Renal pelvis (tissue), 12 donors: ENCODE measurements around the gene NDUFS4. TPM values are rescaled to one million over a fixed set of nuclear protein-coding genes. Genes with fewer than 3 reads are reported as not detected.
"Not testable (repeated sequence)": the region's sequence is repeated elsewhere in the genome, so short reads cannot be mapped to it uniquely, and the experiment has no call there.

Experiments used
- DNase-seq: peaks from one replicate; pipeline ENCODE4 v3.0.0-alpha.2; 2013
- long read RNA-seq, 16 experiments: transcript quantifications; one replicate each; lab custom pipeline, GENCODE V29; 2026
- polyA plus RNA-seq, 3 donors: library from polyadenylated mRNA; unstranded; fragments of 120-200 nt; gene quantifications; one replicate each; pipeline ENCODE4 v1.2.1, GENCODE V29; 2013; ENCODE audit not compliant: insufficient read length in 3 of 3

Gene NDUFS4
- 100 to 1,000 TPM; 118 to 145 (median 124) TPM for polyA plus RNA-seq
- long read RNA-seq, donor 1, transcript NDUFS4-201 (5 exons, 675 nt), result major isoform, 126 of 130 reads
- long read RNA-seq, donor 1, partial matches to known transcripts, result 0 of 130 reads
- long read RNA-seq, donor 1, other reads (novel, unspliced or antisense), result 0 of 130 reads
- long read RNA-seq, donor 2, transcript NDUFS4-201 (5 exons, 675 nt), result major isoform, 148 of 165 reads
- long read RNA-seq, donor 2, partial matches to known transcripts, result 11 of 165 reads
- long read RNA-seq, donor 2, other reads (novel, unspliced or antisense), result 0 of 165 reads
- long read RNA-seq, donor 3, transcript NDUFS4-201 (5 exons, 675 nt), result major isoform, 119 of 138 reads
- long read RNA-seq, donor 3, partial matches to known transcripts, result 13 of 138 reads
- long read RNA-seq, donor 3, other reads (novel, unspliced or antisense), result 0 of 138 reads
- long read RNA-seq, donor 4, transcript NDUFS4-201 (5 exons, 675 nt), result major isoform, 133 of 156 reads
- long read RNA-seq, donor 4, partial matches to known transcripts, result 19 of 156 reads
- long read RNA-seq, donor 4, other reads (novel, unspliced or antisense), result 0 of 156 reads
- long read RNA-seq, donor 5, transcript NDUFS4-201 (5 exons, 675 nt), result major isoform, 74 of 74 reads
- long read RNA-seq, donor 5, partial matches to known transcripts, result 0 of 74 reads
- long read RNA-seq, donor 5, other reads (novel, unspliced or antisense), result 0 of 74 reads
- long read RNA-seq, donor 6, transcript NDUFS4-201 (5 exons, 675 nt), result major isoform, 87 of 123 reads
- long read RNA-seq, donor 6, partial matches to known transcripts, result 32 of 123 reads
- long read RNA-seq, donor 6, other reads (novel, unspliced or antisense), result 0 of 123 reads
- long read RNA-seq, donor 7, transcript NDUFS4-201 (5 exons, 675 nt), result major isoform, 105 of 124 reads
- long read RNA-seq, donor 7, transcript NDUFS4-203 (4 exons, 559 nt), result minor isoform, 5 of 124 reads
- long read RNA-seq, donor 7, partial matches to known transcripts, result 11 of 124 reads
- long read RNA-seq, donor 7, other reads (novel, unspliced or antisense), result 0 of 124 reads
- long read RNA-seq, donor 8, transcript NDUFS4-201 (5 exons, 675 nt), result major isoform, 57 of 59 reads
- long read RNA-seq, donor 8, partial matches to known transcripts, result 0 of 59 reads
- long read RNA-seq, donor 8, other reads (novel, unspliced or antisense), result 0 of 59 reads
- long read RNA-seq, donor 9, transcript NDUFS4-201 (5 exons, 675 nt), result major isoform, 141 of 179 reads
- long read RNA-seq, donor 9, partial matches to known transcripts, result 31 of 179 reads
- long read RNA-seq, donor 9, other reads (novel, unspliced or antisense), result 0 of 179 reads
- long read RNA-seq, donor 10, transcript NDUFS4-201 (5 exons, 675 nt), result major isoform, 95 of 123 reads
- long read RNA-seq, donor 10, partial matches to known transcripts, result 19 of 123 reads
- long read RNA-seq, donor 10, other reads (novel, unspliced or antisense), result 5 of 123 reads
- long read RNA-seq, donor 11, transcript NDUFS4-201 (5 exons, 675 nt), result major isoform, 64 of 72 reads
- long read RNA-seq, donor 11, partial matches to known transcripts, result 7 of 72 reads
- long read RNA-seq, donor 11, other reads (novel, unspliced or antisense), result 0 of 72 reads
- long read RNA-seq, donor 12, transcript NDUFS4-201 (5 exons, 675 nt), result major isoform, 146 of 185 reads
- long read RNA-seq, donor 12, partial matches to known transcripts, result 34 of 185 reads
- long read RNA-seq, donor 12, other reads (novel, unspliced or antisense), result 0 of 185 reads
- long read RNA-seq, donor 13, transcript NDUFS4-201 (5 exons, 675 nt), result major isoform, 65 of 85 reads
- long read RNA-seq, donor 13, partial matches to known transcripts, result 19 of 85 reads
- long read RNA-seq, donor 13, other reads (novel, unspliced or antisense), result 0 of 85 reads
- long read RNA-seq, donor 14, transcript NDUFS4-201 (5 exons, 675 nt), result major isoform, 172 of 237 reads
- long read RNA-seq, donor 14, transcript NDUFS4-203 (4 exons, 559 nt), result minor isoform, 5 of 237 reads
- long read RNA-seq, donor 14, partial matches to known transcripts, result 53 of 237 reads
- long read RNA-seq, donor 14, other reads (novel, unspliced or antisense), result 5 of 237 reads
- long read RNA-seq, donor 15, transcript NDUFS4-204 (6 exons, 833 nt), result minor isoform, 7 of 183 reads
- long read RNA-seq, donor 15, transcript NDUFS4-201 (5 exons, 675 nt), result major isoform, 148 of 183 reads
- long read RNA-seq, donor 15, partial matches to known transcripts, result 25 of 183 reads
- long read RNA-seq, donor 15, other reads (novel, unspliced or antisense), result 0 of 183 reads
- long read RNA-seq, donor 16, transcript NDUFS4-201 (5 exons, 675 nt), result major isoform, 137 of 169 reads
- long read RNA-seq, donor 16, partial matches to known transcripts, result 31 of 169 reads
- long read RNA-seq, donor 16, other reads (novel, unspliced or antisense), result 0 of 169 reads

DNA sequence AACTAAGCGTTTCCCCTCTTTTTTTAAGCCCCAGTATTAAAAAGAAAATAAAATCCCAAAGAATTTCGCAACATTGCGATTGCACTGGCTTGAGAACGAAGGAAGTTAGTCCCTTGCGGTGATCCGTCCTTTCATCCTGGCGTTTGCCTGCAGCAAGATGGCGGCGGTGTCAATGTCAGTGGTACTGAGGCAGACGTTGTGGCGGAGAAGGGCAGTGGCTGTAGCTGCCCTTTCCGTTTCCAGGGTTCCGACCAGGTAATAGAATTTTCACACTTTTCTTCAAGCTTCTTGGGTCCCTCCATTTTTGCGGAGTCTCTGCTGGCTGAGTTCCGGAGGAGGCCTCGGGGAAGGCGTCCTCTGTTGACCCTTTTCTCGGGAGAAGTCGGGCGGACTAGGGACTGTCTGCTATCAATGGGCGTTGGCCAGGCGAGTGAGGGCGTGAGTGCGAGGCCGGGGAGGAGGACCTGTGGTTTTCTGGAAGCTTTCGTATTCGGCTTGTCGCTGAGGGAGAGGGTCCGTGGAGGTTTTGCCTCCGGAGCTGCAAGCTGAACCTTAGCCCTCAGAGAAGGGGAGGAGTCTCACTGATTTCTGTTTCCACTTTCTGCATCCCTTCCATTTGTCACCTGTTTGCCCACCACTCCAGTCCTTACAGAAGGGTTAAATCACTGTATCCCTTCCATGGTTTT, at the start of gene NDUFS4:
Gene NDUFS4 (plus strand): TSS at position 134 of the 686 bp plus-strand sequence. CDS start 24 bp downstream, at position 158.
- peak; percentile 92 for DNase-seq

DNA sequence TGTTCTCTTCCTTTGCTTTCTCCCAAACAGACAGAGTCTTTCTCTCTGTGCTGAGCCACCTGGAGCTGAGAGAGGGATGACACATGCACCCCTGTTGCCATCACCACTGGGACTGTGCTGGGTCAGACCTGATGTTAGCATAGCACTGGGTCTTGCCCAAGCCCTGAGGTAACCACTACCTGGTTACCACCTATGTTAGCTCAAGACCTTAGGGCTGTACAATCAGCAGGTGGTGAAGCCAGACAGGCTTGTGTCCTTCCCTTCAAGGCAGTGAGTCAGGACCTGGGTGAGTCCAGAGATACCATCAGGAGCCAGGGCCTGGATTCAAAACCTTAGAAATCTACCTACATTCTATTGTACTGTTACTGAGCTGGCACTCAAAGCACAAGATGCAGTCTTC, 47.9 kb upstream of the NDUFS4 start:
- DNase-seq, result no peak

DNA sequence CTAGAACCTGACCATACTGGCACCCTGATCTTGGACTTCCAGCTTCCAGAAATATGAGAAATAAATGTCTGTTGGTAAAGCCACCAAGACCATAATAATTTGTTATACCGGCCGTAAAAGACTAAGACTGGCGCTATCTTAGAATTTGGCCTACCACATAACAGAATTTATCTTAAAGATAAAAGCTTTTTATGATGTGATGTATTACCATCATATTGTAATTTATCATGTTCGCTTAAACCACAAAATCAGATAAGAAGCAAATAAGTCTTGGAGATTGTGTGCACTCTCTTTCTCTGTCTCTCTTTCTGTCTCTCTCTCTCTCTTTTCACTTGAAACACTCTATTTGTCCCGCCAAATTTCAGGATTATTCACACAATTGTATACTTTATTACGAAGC, 44.5 kb upstream of the NDUFS4 start:
- DNase-seq, result no peak

DNA sequence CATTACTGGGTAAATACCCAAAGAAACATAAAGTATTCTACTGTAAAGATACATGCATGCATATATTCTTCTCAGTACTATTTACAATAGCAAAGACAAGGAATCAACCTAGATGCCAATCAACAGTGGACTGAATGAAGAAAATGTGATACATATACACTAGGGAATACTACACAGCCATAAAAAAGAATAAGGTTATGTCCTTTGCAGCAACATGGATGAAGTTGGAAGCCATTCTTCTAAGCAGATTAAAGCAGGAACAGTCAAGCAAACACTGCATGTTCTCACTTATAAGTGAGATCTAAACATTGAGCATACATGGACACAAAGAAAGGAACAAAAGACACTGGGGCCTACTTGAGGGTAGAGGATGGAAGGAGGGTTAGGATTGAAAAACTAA, 39.6 kb upstream of the NDUFS4 start:
- no peak for DNase-seq

DNA sequence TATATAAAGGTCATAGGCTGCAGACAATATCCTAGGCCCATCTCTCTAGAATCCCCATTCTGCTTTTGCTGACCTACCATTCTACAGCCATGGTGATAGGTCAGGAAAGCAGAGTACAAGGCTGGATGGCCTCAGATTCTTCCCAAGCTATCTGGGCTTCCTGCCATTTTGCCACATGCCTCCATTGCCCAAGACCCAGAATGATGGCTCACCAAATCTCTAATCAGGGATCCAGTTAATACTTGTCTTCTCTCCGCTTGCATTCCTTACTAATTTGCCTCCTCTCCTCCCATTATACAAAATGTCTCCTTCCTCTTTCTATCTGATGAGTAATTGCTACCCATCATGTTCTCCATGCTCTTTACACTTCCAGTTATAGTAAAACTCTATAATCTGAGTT, 22.7 kb upstream of the NDUFS4 start:
- DNase-seq, result no peak

DNA sequence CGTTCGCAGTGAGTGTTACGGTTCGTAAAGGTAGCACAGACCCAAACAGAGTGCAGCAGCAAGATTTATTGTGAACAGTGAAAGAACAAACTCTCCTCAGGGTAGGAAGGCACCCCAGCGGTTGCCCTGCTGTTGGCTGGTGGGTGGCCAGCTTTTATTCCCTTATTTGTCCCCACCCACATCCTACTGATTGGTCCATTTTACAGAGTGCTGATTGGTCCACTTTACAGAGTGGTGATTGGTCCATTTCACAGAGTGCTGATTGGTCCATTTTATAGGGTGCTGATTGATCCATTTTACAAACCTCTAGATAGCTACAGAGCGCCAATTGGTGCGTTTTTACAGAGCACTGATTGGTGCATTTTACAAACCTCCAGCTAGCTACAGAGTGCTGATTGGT, 19.7 kb upstream of the NDUFS4 start:
- not testable (repeated sequence) for DNase-seq

DNA sequence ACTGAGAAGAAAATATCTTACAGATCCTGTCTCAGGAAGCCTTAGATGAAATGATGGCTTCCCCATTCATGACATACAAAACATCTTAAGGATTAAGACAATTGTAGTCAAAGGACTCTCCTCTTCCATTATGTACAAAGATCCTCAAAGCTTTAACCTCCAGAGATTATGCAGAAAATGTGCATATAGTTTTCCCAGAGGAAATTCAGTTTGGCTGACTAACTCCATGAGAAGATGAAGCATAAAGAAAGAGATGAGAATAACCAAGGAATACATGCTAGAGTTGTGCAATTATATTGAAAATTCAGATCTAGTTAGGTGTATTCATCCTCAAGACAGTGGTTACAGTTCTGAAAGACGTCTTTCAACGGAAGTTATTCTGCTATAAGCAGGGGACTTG, 18.6 kb upstream of the NDUFS4 start:
- DNase-seq, result no peak

DNA sequence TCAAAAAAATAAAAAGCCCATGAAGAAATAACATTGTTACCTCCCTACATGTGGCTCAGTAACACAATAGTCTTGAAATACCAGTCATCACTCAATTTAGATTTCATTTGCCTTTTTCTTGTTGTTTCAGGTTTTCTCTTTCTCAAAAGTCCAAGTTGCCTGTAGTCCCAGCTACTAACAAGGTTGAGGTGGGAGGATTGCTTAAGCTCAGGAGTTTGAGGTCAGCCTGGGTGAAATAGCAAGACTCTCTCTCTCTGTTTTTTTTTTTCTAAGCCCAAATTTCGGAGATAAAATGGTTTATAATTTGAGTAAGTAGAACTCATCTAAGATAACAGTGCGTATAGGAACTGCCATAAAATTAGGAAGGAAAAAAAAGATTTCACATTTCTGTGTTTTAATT, 17.5 kb upstream of the NDUFS4 start:
- no peak for DNase-seq

DNA sequence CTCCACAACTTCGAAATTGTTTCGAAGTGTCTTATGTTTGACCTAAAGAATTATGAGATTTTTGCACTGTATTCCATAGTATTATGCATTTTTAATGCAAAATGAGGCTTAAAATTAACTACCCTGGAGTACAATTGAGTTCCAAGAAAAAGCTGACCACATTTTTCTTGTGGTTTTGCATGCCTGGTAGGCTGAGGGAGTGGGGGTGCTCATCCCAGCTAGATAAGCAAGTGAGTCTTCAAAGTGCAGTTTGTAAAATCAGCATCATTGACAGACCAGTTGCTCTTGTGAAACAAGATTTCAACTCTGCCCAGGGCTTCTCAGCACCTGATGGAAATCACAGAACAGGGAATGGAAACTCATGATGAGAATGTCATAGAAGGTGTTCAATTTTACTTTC, 17.0 kb upstream of the NDUFS4 start:
- no peak for DNase-seq

DNA sequence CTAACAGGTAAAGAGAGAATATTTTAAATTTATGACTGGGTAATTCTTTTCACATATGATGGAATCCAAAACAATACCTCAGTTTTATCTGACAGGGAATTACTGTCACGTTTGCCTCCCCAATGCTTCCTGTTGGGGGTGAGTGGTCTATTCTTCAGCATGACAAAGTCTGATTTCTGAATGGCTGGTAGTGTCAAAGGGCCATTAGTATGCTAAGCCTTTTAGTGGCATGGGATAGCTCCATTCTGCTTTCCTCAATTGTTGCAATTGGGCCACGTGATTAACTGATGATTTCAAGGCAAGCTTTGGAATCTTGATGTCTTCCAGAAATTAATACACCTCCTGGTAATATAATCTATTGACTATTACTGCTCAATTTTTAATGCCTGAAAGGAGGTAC, 14.7 kb upstream of the NDUFS4 start:
- no peak for DNase-seq

DNA sequence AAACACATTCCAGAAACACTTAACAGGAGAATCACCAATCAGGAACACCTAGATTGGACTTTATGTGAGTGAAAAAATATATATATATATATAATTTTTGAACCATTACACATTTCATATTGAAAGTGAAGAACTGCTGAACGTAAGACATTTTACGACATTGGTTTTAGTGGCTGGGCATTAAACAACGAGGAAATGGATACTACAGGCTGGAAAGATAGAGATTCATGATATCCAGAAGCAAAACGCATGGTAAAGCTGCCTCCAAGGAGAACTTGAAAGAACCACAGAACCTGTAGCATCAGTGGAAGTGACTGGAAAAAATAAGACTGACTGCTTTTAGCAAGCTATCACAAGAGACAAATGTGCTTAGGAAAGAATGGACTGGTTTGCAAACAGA, 13.2 kb upstream of the NDUFS4 start:
- no peak for DNase-seq

DNA sequence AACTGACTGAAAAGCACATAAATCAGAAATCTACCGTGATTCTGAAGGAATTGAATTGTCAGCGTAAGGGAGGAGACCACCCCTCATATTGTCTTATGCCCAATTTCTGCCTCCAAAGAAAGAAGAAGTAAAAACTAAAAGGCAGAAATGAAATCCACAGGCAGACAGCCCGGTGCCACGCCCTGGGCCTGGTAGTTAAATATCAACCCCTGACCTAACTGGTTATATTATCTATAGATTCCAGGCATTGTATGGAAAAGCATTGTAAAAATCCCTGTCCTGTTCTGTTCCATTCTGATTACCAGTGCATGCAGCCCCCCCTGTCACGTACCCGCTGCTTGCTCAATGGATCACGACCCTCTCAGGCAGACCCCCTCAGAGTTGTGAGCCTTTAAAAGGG, 11.9 kb upstream of the NDUFS4 start:
- DNase-seq, result not testable (repeated sequence)

DNA sequence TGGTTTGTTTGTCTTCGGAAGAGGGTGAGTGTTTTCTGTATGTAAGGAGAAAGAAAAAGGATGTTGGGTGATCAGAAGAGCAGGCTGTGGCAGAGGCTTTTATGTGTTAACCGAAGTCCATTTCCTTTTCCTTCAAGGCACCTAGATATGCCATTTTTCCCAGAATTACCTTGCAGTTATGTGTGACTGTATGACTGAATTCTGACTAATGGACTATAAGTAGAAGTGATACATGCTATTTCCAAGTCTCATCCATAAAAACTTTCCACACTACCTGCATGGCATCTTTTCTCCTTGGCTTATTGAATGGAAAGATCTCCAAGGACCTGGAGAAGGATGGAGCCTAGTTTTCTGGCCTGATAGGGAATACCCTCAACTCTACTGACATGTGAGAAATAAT, 10.6 kb upstream of the NDUFS4 start:
- no peak for DNase-seq

DNA sequence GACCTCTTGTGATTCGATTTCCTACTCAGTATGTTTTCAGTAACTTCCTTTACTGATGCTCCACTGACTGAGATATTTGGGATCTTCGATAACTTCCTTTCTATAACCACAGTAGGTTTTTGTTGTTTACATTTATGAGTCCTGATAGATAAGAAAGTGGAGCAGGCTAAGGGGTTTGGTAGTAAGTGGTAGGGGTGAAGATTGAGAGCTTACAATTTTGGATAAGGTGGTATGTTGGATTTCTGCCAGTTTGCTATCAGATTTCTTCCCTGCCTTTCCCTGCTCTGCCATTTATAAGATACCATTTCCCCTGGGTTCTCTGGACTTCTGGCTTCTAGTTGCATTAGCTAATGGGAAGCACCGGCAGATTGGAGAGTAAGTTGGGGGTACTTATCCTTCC, 7.9 kb upstream of the NDUFS4 start:
- no peak for DNase-seq

DNA sequence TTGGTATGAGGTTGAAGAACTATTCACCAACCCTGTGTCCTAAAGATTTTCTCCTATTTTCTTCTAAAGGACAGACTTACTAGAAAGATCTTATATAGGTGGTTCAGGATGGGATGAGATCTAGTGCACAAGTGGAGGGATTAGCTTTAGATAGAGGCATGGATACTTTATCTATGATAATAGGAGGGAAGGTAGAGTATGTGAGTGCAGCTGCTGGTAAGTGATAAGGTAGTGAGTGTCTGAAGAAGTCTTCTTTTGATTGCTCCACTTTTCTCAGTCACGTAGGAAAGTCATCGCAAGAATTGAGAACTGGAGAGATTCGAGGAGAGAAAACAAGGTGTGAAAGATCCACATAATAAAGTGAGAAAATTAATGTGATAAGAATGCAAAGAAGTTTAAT, 6.0 kb upstream of the NDUFS4 start:
- DNase-seq, result no peak

DNA sequence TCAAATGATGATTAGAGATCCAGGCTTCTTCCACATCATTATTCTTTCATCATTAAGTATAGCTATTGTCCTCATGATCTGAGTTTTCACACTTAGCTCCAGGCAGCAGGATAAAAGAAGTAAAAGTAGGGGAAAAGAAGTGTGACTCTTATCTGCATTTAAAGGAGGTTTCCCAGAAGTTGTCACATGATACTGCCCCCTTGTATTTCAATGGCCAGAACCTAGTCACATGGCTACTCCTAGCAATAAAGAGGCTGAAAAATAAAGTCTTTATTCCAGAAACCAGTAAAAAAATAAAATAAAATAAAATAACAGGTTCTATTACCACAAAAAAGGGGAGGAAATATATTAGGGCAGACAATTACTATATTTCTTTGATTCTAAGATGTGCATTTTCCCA, 5.3 kb upstream of the NDUFS4 start:
- DNase-seq, result no peak

DNA sequence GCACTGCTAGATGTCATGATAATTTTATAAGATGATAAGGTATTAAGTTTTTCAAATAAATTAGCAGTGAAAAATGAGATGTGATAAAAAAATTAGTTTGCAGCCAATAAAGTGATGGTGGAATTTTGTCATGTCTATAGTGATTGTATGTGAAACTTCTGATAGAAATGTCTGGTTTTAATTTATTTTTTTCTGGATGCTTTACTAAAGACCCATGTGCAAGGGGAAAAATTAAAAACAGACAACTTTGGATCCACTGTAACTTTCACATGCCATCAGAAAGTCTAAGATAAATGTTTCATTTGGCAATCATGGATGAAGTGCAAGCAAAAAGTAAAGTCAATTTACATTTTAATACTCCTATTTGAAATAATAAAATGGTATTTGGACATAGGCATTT, 4.4 kb upstream of the NDUFS4 start:
- DNase-seq, result no peak

DNA sequence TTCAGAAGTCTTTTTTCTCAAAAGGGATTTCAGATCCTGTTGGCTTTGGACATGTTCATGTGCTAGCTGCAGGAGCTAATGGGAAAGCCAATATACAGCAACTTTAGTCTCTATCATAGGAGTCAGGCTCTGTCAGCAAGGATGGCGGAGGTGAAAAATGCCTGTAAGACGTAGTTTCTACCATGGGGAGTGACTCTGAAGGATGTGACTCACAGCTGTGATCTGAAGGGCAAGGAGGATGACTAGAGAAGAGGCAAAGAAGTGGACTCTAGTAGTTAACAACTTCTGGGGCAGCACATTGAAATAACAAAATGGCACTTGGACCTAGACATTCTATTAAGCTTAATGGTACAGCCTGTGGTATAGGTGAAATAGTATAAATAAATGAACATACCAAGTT, 3.1 kb upstream of the NDUFS4 start:
- no peak for DNase-seq

DNA sequence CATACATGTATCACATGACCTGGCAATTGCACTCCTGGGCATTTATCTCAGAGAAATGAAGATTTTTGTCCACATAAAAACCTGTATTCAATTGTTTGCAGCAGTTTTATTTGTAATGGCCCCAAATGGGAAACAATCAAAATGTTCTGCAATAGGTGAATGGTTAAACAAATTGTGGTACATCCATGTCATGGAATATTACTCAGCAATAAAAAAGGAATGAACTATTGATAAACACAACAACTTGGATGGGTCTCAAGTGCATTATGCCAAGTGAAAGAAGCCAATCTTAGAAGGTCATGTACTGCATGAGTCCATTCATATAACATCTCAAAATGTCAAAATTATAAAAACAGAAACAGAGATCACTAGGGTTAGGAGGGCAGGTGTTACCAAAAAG, 1.5 kb upstream of the NDUFS4 start:
- no peak for DNase-seq
